Small intestine (tissue), 7 donors: ENCODE data around the gene KRTAP10-12. TPM values are rescaled to one million over a fixed set of nuclear protein-coding genes. Genes with fewer than 3 reads are reported as not detected.

Source experiments
- DNase-seq, 2 donors: peaks; one replicate each; pipeline versions ENCODE4 v3.0.0 to v3.0.0-alpha.2; 2013
- FAIRE-seq: peaks from 2 replicates; lab custom pipeline; 2012; peaks lifted over from hg19 to GRCh38; lab: Jason Lieb, UNC
- H3K27ac ChIP-seq, 3 donors: one replicate each; pipeline ENCODE4 v1.5.1; 2013; ENCODE audit warnings: low read length in 2 of 3, mild to moderate bottlenecking in 2 of 3, control low read depth in 1 of 3, inconsistent platforms in 1 of 3, low read depth in 1 of 3, moderate library complexity in 1 of 3
- H3K27me3 ChIP-seq, 3 donors: one replicate each; pipeline ENCODE4 v1.6.1; 2013; ENCODE audit warnings: low read length in 3 of 3, inconsistent platforms in 1 of 3; ENCODE audit not compliant: control insufficient read depth in 3 of 3, insufficient read depth in 3 of 3
- H3K36me3 ChIP-seq, 3 donors: one replicate each; pipeline ENCODE4 v1.6.1; 2013; ENCODE audit warnings: low read length in 3 of 3, inconsistent platforms in 1 of 3, low read depth in 1 of 3, mild to moderate bottlenecking in 1 of 3, moderate library complexity in 1 of 3; ENCODE audit not compliant: control insufficient read depth in 3 of 3, insufficient read depth in 2 of 3
- H3K4me1 ChIP-seq, 3 donors: one replicate each; pipeline ENCODE4 v1.6.1; 2013; ENCODE audit warnings: low read length in 2 of 3, inconsistent platforms in 1 of 3, low read depth in 1 of 3, mild to moderate bottlenecking in 1 of 3, moderate library complexity in 1 of 3; ENCODE audit not compliant: control insufficient read depth in 3 of 3, insufficient read depth in 2 of 3
- H3K4me3 ChIP-seq, 3 donors: one replicate each; pipeline ENCODE4 v1.5.1; 2013; ENCODE audit warnings: low read length in 3 of 3, control low read depth in 1 of 3, inconsistent platforms in 1 of 3, low read depth in 1 of 3, mild to moderate bottlenecking in 1 of 3, moderate library complexity in 1 of 3
- H3K9me3 ChIP-seq, 2 donors: one replicate each; pipeline ENCODE4 v1.6.1; 2013; ENCODE audit warnings: low read depth in 1 of 2, low read length in 1 of 2; ENCODE audit not compliant: control insufficient read depth in 2 of 2, insufficient read depth in 1 of 2
- WGBS, 3 donors: extraction: QIAGEN DNeasy Blood & Tissue Kit; methylation state at CpG; one replicate each; pipeline ENCODE4 v1.1.7; 2013; 5-methylcytosine and 5-hydroxymethylcytosine counted together
- polyA plus RNA-seq, 4 donors: library from polyadenylated mRNA; stranded (reverse) in 3 of 4; unstranded in 1 of 4; fragments of 200-250 nt in 3 of 4; fragments of 120-200 nt in 1 of 4; gene quantifications; one replicate each; pipeline versions ENCODE4 v1.2.1 to v1.2.3, GENCODE V29; 2013
- donor health status: healthy with polysubstance abuse.
- donor health status: control.
- donor health status: control.
- donor health status: Bipolar disorder and iron deficiency.
- donor health status: healthy.

Gene KRTAP10-12
- polyA plus RNA-seq, 4 donors: not detected

DNA sequence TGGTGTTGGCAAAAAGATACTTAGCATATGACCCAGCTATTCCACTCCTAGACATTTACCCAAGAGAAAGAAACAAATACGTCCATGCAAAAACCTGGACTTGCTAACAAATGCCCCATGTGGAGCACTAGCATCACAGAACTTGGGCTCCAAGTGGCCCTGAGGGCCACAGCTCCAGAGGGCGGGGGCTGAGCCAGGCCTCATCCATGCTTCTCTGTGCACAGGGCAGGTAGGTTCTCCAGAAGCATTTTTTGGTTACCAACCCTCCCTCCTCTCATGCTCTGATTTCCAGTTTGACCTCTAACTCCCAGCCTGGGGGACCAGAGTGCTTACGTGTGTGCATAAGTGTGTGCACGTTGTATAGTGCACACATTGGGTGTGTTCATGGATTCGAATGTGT lies 32.3 kb upstream of the KRTAP10-12 start:
- Histone ChIP-seq H3K36me3 (no peaks in the 10 kb centered on the region), H3K9me3 (peaks cover 0 to 4% of the 10 kb centered on the region in 2 donors), H3K27ac (no peak overlapping the region), H3K4me3 (no peak overlapping the region), H3K27me3 (peaks cover 0 to 4% (median 0%) of the 10 kb centered on the region in 3 donors), H3K4me1 (no peaks in the 10 kb centered on the region)
- DNase-seq: no peak
- no peak for FAIRE-seq
- 82 to 86% (median 83%) methylated on average over 5 of the region's 5 CpGs for WGBS, 3 donors

DNA sequence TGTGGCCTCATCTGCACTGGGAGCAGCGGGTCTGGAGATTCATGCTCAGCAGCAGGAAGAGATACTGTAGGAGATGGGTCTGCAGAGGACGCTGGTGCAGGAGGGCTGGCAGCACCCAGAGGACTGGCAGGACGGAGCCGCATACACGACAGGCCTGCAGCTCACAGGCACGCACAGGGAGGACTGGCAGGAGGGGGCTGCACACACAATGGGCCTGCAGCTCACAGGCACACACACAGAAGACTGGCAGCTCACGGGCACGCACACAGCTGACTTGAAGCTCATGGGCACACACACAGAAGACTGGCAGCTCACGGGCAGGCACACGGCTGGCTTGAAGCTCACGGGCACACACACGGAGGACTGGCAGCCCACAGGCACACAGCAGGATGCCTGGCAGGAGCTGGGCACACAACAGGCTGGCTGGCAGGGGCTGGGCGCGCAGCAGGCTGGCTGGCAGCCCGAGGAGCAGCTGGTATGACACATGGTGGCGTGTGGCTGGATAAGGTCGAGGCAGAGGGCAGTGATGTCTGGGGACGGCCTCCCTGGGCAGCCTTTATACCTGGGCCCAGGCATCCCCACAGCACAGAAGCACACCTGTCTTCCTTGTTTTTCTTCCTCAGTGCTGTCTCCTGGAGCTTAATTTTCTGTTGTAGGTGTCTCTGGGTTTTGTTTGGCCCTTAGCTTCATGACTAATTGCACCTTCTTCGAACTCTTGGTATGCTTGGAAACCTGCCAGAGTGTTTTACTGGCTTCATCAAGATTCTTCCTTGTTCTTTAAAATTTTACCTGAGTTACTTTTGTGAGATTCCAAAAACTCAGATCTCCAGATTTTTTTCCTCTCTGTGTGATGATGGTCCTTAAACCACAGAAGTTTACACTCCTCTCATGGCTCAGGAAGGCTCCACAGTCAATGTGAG lies 30.3 kb upstream of the KRTAP10-12 start, which contains the start of gene KRTAP12-2:
KRTAP12-2 (minus strand) TSS at position 527 of the 920 bp plus-strand sequence; CDS start at position 486, 41 bp downstream.
- H3K27me3 ChIP-seq: peaks cover 0 to 4% (median 0%) of the 10 kb centered on the region in 3 donors
- H3K4me3 ChIP-seq: no peak within 1 kb of the TSS
- no peak within 1 kb of the TSS for H3K27ac ChIP-seq
- 38 to 70% (median 47%) methylated on average over 18 to 19 of the region's 19 CpGs for WGBS, 3 donors
- DNase-seq (no peak), FAIRE-seq (no peak)
- H3K4me1 ChIP-seq: no peaks in the 10 kb centered on the region
- no peaks in the 10 kb centered on the region for H3K36me3 ChIP-seq
- peaks cover 0 to 17% of the 10 kb centered on the region in 2 donors for H3K9me3 ChIP-seq

DNA sequence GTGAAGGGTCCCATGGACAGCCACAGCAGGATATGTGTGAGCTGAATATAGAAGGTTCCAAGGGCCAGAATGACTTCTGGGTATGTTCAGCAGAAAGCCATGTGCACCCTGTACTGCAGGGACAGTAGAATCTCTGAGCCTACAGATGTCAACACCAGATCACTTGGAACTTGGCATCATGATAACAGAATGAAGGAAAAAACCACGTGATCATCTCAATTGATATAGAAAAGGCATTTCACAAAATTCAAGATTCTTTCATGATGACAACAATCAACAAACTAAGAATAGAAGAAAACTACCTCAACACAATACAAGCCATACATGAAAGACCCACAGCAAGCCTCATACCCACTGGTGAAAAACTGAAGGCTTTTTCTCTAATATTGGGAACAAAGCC lies 29.4 kb upstream of the KRTAP10-12 start:
- Histone ChIP-seq H3K4me1 (no peaks in the 10 kb centered on the region), H3K9me3 (peaks cover 0 to 23% of the 10 kb centered on the region in 2 donors), H3K27ac (no peak overlapping the region), H3K36me3 (no peaks in the 10 kb centered on the region), H3K4me3 (no peak overlapping the region), H3K27me3 (peaks cover 0 to 4% (median 0%) of the 10 kb centered on the region in 3 donors)
- FAIRE-seq (no peak), DNase-seq (no peak)
- 43 to 70% (median 69%) methylated on average over 1 of the region's 1 CpG for WGBS, 3 donors

DNA sequence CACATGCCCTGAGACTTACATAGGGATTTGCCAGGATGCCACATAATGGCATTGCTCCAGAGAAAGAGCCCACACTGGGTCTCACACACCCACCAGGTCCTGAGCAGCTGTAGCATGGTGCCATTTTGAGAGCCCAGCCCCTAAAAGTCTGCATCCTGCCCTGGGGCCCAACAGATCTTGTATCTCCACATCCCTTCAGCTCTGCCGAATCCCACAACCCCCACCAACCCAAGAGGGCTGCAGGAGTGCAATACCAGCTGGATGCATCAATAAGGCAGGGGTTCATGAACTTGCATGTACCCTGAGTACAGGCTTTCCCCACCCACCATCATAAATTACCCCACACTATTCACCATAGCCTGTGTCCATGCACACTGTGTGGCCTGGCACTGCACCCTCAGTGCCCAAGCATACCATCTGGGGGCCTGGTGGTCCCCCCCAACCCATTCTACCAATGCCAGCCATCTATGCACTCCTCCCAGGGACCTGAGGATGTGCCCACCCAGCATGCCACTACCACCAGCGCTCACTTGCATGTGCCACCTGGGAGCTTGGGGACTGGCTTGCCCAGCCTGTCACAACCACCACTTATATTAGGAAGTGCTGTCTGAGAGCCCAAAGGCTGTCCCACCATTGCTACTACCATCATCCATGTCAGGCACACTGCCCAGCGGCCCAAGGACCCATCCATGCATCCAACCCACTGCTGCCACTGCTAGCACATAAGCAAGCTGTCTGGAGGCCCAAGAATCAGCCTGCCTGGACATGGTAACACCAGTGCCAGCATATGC lies 26.1 kb upstream of the KRTAP10-12 start:
- H3K27ac ChIP-seq: no peak overlapping the region
- WGBS, 3 donors: 61 to 70% (median 70%) methylated on average over 3 of the region's 3 CpGs
- no peak for FAIRE-seq
- peaks cover 0 to 25% of the 10 kb centered on the region in 2 donors for H3K9me3 ChIP-seq
- no peaks in the 10 kb centered on the region for H3K36me3 ChIP-seq
- DNase-seq: no peak
- H3K27me3 ChIP-seq: peaks cover 0 to 3% (median under 1%) of the 10 kb centered on the region in 3 donors
- no peaks in the 10 kb centered on the region for H3K4me1 ChIP-seq
- no peak overlapping the region for H3K4me3 ChIP-seq

DNA sequence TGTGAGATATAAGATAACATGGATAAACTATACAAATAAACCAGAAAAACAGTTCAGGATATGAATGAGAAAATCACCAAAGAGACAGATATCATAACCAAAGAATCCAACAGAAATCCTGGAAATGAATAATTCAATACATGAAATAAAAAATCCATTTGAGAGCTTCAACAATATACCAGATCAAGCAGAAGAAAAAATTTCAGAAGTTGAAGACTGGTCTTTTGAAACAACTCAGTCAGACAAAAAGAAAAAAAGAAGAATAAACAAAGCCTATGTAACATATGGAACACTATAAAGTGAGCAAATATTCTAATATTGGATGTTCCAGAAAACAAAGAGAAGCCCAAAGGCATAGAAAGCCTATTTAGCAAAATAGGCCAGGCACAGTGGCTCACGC lies 25.1 kb upstream of the KRTAP10-12 start:
- Histone ChIP-seq H3K27ac (no peak overlapping the region), H3K27me3 (peaks cover 0 to 3% (median 2%) of the 10 kb centered on the region in 3 donors), H3K4me1 (no peaks in the 10 kb centered on the region), H3K4me3 (no peak overlapping the region), H3K9me3 (peaks cover 0 to 25% of the 10 kb centered on the region in 2 donors), H3K36me3 (no peaks in the 10 kb centered on the region)
- FAIRE-seq: no peak
- 95 to 100% (median 100%) methylated on average over 1 of the region's 1 CpG for WGBS, 3 donors
- no peak for DNase-seq

DNA sequence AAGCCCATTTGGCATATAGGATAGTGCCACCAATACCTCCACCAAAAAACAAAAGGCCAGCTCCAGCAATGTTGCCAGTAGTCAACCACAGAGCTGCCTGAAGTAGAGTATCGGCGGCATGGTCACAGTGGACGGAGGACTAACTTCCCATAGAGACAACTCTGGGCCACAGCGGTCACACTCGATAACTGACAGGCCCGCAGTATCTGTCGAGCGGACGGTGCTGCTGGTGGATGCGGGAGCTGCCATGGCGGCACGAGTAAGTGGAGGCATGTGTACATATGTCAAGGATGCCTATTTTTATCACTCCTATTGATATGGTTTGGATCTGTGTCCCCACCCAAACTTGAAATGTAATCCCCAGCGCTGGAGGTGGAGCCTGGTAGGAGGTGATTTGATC lies 19.1 kb upstream of the KRTAP10-12 start:
- FAIRE-seq (no peak), DNase-seq (no peak)
- Histone ChIP-seq H3K36me3 (no peaks in the 10 kb centered on the region), H3K27me3 (peaks cover 0 to 3% (median 0%) of the 10 kb centered on the region in 3 donors), H3K4me3 (no peak overlapping the region), H3K27ac (no peak overlapping the region), H3K4me1 (no peaks in the 10 kb centered on the region), H3K9me3 (no peaks in the 10 kb centered on the region)
- WGBS, 3 donors: 90 to 95% (median 91%) methylated on average over 13 of the region's 13 CpGs

DNA sequence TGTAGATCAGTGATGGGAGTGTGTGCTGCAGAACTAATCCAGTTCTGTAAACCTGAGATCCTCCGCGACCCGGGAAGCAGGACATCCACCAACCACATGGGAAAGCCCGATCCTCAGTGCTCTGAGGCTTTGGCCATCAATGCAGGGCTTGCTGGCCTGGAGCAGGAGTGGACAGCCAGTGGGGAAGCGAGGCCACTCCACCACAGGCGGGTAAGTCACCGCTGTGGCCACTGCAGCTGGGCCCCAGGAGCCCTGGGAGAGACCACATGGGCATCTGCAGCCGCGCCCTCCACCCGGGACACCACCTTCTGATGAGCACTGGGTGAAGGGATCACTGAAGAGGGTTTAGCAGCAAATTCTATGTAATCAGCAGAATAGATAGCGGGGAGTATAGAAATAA lies 15.8 kb upstream of the KRTAP10-12 start:
- H3K27ac ChIP-seq: no peak overlapping the region
- no peaks in the 10 kb centered on the region for H3K9me3 ChIP-seq
- no peak overlapping the region for H3K4me3 ChIP-seq
- no peak for FAIRE-seq
- 73 to 78% (median 75%) methylated on average over 11 of the region's 11 CpGs for WGBS, 3 donors
- peaks cover 0 to 3% (median 0%) of the 10 kb centered on the region in 3 donors for H3K27me3 ChIP-seq
- DNase-seq: no peak
- no peaks in the 10 kb centered on the region for H3K4me1 ChIP-seq
- H3K36me3 ChIP-seq: no peaks in the 10 kb centered on the region

DNA sequence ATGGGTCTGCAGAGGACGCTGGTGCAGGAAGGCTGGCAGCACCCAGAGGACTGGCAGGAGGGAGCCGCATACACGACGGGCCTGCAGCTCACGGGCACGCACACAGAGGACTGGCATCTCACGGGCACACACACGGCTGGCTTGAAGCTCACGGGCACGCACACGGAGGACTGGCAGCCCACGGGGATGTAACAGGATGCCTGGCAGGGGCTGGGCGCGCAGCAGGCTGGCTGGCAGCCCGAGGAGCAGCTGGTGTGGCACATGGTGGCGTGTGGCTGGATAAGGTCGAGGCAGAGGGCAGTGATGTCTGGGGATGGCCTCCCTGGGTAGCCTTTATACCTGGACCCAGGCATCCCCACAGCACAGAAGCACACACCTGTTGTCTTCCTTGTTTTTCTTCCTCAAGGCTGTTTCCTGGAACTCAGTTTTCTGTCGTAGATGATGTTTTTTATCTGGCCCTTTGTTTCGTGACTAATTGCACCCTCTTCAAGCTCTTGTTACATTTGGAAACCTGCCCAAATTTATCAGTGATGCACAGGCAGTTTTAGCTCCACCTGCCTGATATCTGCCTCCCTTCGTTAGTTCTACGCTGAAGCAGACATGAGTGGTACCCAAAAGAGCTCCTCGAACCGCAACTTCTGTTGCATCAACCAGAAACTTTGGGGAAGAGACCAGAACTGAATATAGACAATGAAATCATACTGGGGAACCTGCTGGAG lies 15.0 kb upstream of the KRTAP10-12 start, which contains the start of gene KRTAP12-1:
KRTAP12-1 (minus strand) TSS at position 303 of the 719 bp plus-strand sequence; CDS start at position 263, 40 bp downstream.
- no peak within 1 kb of the TSS for H3K27ac ChIP-seq
- no peak within 1 kb of the TSS for H3K4me3 ChIP-seq
- no peak for FAIRE-seq
- 60 to 74% (median 62%) methylated on average over 23 of the region's 23 CpGs for WGBS, 3 donors
- H3K27me3 ChIP-seq: peaks cover 0 to 9% (median 3%) of the 10 kb centered on the region in 3 donors
- no peaks in the 10 kb centered on the region for H3K9me3 ChIP-seq
- DNase-seq: no peak
- no peaks in the 10 kb centered on the region for H3K36me3 ChIP-seq
- H3K4me1 ChIP-seq: no peaks in the 10 kb centered on the region
